Right forelimb (tissue), 1 donor: Measurements from ENCODE around the gene NUBPL.
"Not testable (repeated sequence)": the region's sequence is repeated elsewhere in the genome, so short reads cannot be mapped to it uniquely, and the experiment has no call there.

ENCODE experiments used
- DNase-seq: peaks from one replicate; pipeline ENCODE4 v3.0.0-alpha.2; 2018

NUBPL gene

GRCh38 chr14:31578792-31579501 is 17.7 kb downstream of the NUBPL start:
- DNase-seq = no peak

DNA sequence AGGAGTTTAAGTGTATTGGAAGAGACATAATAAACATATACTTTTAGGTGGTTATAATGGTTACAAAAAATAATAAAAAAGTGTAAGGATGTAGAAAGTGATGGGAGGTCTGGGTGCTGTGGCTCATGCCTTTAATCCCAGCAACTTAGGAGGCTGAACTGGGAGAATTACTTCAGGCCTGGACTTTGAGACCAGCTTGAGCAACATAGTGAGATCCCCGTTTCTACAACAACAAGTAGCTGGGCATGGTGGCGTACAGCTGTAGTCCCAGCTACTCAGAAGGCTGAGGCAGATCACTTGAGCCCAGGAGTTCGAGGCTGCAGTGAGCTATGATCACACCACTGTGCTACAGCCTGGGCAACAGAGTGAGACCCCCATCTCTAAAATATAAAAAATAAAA is 19.0 kb downstream of the NUBPL start:
- DNase-seq = no peak

DNA sequence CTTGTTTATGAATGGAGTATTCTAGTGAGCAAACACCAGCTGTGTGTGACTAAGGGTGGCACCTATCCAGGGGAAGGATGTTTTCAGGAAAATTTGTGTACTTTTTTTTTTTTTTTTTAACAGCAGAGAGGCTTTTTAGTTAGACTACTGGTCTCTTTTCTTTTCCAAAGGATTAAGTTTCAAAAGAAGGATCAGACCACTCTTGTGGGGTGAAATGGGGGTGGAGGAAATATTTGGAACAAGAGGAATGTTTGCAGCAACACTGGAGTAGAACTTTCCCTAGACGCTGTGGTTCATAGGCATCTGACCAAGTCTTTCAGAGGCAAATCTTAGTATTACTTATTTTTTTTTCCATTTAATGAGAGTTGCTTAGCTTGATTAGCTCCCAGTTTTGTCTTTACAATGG is 21.1 kb downstream of the NUBPL start:
- no peak for DNase-seq

GRCh38 chr14:31582836-31583452 is 21.7 kb downstream of the NUBPL start:
- DNase-seq = no peak

DNA sequence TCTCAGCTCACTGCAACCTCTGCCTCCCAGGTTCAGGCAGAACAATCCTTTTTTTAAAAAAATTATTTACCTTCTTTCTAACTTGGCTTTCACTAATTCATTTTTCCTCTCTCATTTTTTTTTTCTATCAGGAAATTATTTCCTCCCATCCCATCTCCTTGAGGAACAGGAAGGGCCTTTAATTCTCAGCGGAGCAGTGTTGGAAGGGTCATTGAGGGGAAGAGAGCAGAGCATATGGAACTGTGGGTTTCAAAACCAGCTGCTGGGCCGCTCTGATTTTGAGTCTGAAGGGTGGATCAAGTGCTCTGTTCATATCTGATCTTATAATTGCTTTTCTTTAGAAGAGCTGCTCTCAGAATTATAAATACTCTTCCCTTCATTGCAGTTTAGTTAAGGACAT is 29.0 kb downstream of the NUBPL start:
- no peak for DNase-seq

- DNase-seq = no peak
Measured at GRCh38 chr14:31592122-31592521, 30.9 kb downstream of the NUBPL start.

- DNase-seq = no peak
Measured at GRCh38 chr14:31592631-31593030, 31.4 kb downstream of the NUBPL start.

GRCh38 chr14:31596342-31597095 is 35.3 kb downstream of the NUBPL start:
- no peak for DNase-seq

DNA sequence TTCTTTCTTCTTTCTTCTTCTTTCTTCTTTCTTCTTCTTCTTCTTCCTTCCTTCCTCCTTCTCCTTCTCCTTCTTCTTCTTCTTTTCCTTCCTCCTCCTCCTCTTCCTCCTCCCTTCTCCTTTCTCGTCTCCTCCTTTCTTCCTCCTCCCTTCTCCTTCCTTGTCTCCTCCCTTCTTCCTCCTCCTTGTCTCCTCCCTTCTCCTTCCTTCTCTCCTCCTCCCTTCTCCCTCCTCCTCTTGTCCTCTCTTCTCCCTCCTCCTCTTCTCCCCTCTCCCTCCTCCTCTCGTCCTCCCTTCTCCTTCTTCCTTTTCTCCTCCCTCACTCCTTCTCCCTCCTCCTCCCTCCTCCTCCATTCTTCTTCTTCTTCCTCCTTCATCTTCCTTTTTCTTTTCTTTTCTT is 44.5 kb downstream of the NUBPL start:
- no peak for DNase-seq

DNA sequence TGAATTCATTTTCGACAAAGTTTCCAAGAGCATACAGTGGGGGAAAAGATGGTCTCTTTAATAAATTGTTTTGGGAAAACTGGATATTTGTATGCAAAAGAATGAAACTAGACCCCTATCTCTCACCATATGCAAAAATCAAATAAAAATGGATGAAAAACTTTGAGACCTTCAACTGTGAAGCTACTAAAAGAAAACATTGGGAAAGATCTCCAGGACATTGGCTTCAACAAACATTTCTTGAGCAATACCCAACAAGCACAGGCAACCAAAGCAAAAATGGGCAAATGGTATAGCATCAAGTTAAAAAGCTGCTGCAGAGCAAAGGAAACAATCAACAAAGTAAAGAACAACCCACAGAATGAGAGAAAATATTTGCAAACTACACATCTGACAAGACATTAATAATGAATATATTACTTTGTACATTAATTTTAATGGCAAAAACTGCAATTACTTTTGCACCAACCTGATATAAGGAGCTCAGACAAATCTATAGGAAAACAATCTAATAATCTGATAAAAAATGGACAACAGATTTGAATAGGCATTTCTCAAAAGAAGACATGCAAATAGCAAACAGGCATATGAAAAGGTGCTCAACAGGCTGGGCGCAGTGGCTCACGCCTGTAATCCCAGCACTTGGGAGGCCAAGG is 50.7 kb downstream of the NUBPL start:
- no peak for DNase-seq

DNA sequence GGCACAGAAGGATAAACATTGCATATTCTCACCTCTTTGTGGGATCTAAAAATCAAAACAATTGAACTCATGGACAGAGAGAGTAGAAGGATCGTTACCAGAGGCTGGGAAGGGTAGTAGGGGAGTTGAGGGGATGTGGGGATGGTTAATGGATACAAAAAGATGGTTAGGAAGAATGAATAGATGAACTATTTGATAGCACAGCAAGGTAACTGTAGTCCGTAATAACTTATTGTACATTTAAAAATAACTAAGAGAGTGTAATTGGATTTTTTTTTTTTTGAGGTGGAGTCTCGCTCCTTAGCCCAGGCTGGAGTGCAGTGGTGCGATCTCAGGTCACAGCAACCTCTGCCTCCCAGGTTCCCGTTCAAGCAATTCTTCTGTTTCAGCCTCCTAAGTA is 52.0 kb downstream of the NUBPL start:
- no peak for DNase-seq

GRCh38 chr14:31618884-31619283 is 57.7 kb downstream of the NUBPL start:
- DNase-seq = not testable (repeated sequence)

DNA sequence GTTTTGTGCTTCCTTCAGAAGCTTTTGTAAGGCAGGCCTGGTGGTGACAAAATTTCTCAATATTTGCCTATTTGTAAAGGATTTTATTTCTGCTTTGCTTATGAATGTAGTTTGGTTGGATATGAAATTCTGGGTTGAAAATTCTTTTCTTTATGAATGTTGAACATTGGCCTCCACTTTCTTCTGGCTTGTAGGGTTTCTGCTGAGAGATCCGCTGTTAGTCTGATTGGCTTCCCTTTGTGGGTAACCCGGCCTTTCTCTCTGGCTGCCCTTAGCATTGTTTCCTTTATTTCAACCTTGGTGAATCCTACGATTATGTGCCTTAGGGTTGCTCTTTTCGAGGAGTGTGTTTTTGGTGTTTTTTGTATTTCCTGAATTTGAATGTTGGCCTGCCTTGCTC is 58.2 kb downstream of the NUBPL start:
- DNase-seq = no peak

GRCh38 chr14:31620898-31621297 is 59.7 kb downstream of the NUBPL start:
- not testable (repeated sequence) for DNase-seq

GRCh38 chr14:31622060-31622459 is 60.9 kb downstream of the NUBPL start:
- no peak for DNase-seq

DNA sequence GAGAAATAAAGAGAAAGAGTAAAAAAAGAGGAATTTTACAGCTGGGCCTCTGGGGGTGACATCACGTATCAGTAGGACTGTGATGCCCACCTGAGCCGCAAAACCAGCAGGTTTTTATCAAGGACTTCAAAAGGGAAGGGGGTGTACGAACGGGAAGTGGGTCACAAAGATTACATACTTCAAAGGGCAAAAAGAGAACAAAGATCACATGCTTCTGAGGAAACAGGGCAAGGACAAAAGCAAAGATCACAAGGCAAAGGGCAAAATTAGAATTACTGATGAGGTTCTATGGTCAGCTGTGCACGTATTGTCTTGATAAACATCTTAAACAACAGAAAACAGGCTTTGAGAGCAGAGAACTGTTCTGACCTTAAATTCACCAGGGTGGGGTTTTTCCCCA is 91.7 kb downstream of the NUBPL start:
- DNase-seq = not testable (repeated sequence)

DNA sequence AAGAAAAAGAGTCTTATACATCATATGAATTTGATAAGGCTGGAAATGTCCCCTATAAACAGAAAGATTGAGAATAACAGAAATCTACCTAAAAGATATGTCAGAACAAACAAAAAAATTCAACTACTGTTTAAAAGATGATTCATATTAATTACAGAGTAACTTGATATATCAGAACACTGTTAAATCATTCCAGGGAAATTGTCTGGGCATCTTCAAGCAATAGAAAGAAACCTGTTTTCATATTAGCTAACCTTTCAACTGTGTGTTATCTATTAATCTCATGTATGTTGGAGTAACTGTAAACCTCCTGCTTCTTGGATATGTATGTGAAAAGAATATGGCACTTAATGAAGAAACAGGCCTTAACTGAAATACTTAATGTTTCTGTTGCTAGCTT is 96.7 kb downstream of the NUBPL start:
- no peak for DNase-seq

GRCh38 chr14:31659278-31659677 is 98.1 kb downstream of the NUBPL start:
- DNase-seq = no peak

DNA sequence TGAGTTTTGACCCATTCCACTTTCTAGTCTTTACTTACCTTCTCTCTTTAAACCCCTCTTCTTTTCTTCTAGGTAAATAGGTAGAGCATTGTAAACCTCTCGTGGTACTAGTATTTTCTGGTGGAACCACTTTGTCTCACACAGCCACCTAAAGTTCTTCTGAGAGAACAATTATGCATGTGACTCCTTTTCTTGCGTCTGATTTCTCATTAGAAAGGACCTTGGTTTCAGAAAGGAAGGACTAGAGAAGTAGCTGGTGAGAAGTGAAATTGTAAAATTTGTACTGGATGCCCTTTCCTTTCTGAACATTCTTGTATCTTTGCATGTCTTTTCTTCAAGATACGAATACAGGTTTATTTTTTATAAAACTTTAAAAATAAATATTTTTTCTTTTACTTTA is 99.0 kb downstream of the NUBPL start:
- DNase-seq = no peak

- DNase-seq = no peak
Measured at GRCh38 chr14:31660728-31661127, 99.5 kb downstream of the NUBPL start.

DNA sequence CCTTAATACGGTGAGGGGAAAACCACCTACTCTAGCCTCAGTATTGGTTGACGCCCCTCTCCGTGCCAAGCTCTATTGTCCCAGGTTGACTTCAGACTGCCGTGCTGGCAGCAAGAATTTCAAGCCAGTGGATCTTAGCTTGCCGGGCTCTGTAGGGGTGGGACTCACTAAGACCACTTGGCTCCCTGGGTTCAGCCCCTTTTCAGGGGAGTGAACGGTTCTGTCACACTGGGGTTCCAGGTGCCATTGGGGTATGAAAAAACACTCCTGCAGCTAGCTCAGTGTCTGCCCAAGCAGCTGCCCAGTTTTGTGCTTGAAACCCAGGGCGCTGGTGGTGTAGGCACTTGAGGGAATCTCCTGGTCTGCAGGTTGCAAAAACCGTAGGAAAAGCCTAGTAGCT is 107.1 kb downstream of the NUBPL start:
- no peak for DNase-seq

- no peak for DNase-seq
Measured at GRCh38 chr14:31672709-31673108, 111.5 kb downstream of the NUBPL start.

DNA sequence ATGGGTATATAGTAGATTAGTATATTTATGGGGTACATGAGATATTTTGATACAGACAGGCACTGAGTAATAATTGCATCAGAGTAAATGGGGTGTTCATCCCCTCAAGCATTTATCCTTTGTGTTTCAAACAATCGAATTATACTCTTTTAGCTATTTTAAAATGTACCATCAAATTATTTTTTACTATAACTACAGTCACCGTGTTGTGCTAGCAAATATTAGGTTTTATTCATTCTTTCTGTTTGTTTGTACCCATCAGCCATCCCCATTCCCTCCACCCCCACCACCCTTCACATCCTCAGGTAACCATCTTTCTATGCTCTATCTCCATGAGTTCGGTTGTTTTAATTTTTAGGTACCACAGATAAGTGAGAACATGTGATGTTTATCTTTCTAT is 115.8 kb downstream of the NUBPL start:
- no peak for DNase-seq

DNA sequence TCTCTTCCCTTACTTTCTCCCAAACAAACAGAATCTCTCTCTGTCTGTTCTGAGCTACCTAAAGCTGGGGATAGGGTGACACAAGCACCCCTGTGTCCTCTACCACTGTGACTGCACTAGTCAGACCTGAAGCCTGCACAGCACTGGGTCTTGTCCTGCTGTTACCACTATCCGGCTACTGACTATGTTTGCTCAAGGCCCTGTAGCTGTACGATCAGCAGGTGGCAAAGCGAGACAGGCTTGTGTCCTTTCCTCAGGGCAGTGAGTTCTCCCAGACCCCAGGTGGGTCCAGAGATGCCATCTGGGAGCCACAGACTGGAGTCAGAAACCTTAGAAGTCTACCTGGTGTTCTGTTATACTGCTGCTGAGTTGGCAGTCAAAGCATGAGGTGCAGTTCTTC is 116.4 kb downstream of the NUBPL start:
- DNase-seq = no peak
